AG20443 (cell line): Measurements from ENCODE around the gene RPL29.

Source experiments
- DNase-seq: peaks from one replicate; pipeline ENCODE4 v3.0.0; 2012; ENCODE audit warnings: low spot score, mixed read lengths

RPL29 gene

DNA sequence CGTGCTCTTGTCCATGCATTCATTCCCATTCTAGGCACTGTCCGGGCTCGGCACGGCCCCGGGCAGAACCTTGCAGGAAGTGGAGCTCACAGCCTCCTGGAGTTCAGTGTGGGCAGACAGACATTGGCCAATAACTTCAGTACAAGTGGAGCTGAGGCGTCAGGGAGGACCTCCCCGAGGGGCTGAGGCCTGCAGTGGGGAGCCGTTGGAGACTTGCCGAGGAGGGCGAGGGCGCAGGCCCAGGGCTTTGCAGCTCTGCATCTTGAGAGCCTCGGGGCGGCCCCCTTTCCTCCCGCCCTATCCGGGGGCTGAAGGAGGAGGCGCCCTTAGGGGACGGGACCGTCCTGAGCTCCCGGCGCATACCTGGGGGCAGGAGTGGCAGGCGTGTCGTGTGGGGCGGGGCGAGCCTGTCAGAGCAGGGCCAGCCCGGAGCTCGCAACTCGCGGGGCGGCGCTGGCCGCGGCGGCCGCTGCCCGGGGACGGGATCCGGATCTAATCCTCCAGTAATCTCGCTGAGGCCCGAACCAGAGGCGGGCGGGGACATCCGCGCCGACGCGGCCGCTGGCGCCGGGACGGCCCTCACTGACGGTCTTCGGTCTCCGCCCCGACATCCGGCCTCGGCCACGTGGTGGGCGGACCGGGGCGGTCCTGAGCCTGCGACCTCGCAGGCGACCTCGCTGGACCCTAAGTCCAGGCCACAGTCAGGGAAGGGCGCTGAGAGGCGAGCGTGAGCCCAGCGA, 12.7 kb downstream of the RPL29 start, which contains the start of gene ACY1:
ACY1 (plus strand) TSS at position 698 of the 740 bp plus-strand sequence. CDS start 530 bp downstream, outside the sequence.
- DNase-seq, result peak; percentile 98

- no peak for DNase-seq
Measured at GRCh38 chr3:51982352-51982837, 13.3 kb downstream of the RPL29 start.

DNA sequence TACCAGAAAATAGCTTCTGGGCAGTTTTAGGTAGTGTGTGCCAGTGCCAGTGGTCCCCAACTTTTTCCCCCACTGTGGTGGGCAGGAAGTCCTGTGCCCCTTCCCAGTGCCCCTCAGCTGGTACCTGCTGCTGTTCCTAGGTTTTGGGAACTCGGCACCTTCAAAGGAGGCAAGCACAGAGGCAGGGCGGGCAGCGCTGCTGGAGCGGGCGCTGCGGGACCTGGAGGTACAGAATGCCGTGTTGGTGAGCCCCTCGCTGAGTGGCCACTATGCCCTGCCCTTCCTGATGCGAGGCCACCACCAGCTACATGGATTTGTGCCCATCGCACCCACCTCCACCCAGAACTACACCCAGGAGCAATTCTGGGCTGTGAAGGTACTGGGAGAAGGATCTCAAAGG, 15.4 kb downstream of the RPL29 start:
- DNase-seq, result no peak

GRCh38 chr3:51978143-51978502, 17.6 kb downstream of the RPL29 start:
- DNase-seq, result no peak

DNA sequence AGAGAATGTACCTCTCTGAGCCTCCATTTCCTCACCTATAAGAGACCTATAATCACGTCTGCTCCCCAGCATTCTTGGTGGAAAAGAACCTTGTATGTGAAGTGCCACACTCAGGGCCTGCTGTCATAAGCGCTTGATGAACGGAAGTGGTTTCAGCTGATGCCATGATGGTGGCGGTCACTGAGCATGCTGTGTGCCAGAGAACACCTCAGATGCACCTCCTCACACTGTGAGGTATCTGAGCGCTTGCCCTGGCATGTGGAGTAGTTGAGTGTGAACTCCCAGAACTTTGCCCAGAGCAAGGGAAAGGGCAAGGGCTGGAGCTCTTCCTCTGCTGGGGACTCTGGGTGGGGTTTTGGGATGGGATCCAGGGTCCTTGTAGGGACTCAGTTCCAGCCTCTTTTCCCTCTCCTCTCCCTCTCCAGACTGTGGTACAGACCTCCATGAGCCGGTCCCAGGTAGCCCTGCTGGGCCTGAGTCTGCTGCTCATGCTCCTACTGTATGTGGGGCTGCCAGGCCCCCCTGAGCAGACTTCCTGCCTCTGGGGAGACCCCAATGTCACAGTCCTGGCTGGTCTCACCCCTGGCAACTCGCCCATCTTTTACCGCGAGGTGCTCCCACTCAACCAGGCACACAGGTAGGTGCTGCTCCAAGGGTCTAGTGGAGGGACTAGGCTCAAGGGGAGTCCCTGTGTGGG, 18.1 kb downstream of the RPL29 start:
- no peak for DNase-seq

DNA sequence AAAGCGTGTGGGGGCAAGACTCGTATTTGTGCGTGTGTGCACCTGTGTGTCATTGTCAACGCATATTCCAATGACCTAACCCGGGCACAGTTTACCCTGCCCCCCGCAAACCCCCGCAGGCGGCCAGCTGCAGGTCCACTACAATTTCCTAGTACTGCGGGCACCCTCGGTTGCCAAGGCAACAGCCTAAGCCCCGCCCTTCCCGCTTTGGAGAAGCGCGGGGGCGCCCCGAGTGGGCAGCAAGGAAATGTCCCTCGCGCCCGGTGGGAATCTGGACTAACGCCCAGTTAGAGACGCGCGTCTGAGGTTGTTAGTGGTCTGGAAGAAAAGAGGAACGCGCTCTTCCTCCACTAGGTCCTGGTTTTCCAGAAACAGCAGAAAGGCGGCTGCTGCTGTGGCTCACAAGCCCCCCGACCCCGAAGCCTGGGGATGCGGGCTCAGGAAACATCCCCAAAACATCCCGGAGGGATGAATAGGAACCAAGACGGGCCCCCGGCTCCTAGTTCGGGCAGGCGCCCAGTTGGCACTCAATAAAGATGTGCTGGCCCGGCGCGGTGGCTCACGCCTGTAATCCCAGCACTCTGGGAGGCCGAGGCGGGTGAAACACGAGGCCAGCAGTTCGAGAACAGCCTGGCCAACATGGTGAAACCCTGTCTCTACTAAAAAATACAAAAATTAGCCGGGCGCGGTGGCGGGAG, 19.7 kb downstream of the RPL29 start:
- peak; percentile 76 for DNase-seq

- peak; percentile 96 for DNase-seq
Measured at GRCh38 chr3:51974963-51975851, 20.5 kb downstream of the RPL29 start, which contains the start of gene ABHD14A. TSS of gene ABHD14A (plus strand) at chr3:51975064. CDS start at chr3:51975136, 72 bp downstream.

DNA sequence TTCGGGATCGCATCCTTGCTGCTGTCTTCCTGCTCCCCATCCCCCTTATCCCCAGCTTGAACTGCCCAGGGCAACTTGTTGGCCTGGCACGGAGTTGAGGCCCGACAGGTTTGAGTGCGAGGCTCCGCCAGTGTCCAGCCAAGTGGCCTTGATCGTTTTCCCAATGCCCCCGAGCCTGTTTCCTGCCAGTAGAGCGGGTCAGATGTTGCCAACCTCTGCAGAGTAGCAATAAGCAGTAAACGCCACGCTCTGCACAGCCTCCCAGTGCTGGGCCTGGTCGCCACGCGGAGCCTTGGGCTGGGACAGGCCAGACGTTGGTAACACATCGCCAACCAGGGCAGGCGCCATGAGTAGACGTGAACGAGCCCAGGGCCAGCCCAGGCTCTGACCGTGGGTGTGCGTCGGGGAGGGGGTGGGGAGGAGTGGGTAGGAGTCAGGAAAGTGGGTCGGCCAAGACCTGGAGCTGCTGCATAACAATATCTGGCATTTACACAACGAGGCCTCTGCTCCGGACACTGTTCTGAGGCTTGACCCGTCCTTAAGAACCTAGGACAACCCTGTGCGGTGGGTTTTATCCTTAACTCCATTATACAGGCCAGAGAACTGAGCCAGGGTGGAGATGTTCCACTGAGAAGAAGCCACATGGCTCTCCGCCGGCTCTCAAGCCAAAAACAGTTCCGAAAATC, 21.3 kb downstream of the RPL29 start:
- no peak for DNase-seq

GRCh38 chr3:51971350-51971749, 24.3 kb downstream of the RPL29 start:
- no peak for DNase-seq

DNA sequence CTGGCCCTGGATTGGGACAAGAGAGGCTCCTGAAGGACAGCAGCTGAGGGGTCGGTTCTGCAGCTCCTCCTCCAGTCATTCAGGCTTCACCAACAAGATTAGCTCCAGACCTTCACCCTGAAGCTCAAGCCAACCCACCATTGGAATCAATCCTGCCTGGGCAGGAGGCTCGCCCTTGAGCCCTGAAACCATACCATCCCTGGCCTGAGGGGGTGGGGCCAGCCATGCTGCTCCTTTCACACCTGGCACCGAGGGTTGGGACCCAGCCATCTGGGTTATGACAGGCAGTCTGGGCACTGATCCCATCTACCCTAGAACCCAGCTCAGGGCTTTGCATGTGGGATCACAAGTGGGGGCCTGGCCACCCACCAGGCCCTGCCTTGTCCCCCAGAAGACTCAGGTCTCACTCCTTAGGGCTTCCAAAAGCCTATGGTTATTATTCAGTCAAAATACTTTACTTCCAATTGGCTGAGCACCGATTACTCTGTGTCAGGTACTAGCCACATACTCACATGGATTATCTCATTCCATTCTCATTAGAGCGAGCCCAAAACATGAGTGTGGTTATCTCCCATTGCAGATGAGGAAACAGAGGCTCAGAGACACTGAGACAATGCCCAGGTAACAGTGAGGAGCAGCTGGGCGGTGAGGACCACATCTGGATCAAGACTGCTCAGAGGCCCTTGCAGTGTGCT, 24.9 kb downstream of the RPL29 start:
- DNase-seq, result no peak

DNA sequence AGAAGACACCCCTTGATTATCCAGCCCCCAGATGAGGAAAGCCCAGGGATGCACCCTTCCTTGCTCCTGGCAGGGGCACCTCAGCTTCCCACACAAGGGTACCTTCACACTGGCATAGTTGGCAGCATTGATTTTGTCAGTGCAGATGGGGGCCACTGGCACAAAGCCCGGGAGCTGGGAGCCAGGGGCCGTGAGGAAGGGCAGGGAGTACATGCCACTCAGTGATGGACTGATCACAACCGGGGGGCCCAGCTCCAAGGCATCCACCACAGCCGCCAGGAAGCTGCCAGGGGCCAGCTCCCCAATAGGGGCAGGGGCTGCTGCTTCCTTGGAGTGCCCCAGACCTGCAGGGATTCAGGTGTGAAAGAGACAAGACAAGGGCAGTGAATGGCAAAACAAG, 25.9 kb downstream of the RPL29 start:
- no peak for DNase-seq

- DNase-seq, result no peak
Measured at GRCh38 chr3:51968883-51969678, 26.6 kb downstream of the RPL29 start.

DNA sequence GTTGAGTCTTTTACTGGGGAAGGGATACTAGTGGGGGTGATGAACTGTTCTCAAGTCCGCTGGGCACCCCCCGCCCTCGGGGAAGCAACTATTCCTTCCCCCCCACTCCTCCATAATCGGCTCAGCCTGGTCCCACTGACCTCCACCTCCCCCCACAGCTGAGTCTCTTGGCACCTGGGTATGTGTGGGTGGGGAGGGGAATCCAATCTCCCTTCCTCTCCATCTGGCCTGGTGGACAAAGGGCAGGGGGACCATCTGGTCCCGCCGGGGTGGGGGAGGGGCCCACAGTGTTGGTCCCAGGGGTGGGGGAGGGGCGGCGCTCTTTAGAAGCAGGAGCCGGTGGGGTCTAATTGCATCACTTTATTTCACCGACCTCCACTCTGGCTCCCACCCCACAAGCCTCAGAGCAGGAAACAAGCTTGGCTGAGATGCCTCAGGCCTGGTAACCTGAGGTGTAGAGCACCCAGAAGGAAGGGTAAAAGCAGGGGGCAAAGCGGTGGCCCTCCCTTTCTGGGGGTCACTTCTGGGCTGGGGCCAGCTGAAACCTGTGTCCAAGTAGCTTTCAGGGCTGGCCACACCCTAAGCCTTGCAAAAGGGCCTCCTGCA, 27.4 kb downstream of the RPL29 start:
- DNase-seq, result no peak

DNA sequence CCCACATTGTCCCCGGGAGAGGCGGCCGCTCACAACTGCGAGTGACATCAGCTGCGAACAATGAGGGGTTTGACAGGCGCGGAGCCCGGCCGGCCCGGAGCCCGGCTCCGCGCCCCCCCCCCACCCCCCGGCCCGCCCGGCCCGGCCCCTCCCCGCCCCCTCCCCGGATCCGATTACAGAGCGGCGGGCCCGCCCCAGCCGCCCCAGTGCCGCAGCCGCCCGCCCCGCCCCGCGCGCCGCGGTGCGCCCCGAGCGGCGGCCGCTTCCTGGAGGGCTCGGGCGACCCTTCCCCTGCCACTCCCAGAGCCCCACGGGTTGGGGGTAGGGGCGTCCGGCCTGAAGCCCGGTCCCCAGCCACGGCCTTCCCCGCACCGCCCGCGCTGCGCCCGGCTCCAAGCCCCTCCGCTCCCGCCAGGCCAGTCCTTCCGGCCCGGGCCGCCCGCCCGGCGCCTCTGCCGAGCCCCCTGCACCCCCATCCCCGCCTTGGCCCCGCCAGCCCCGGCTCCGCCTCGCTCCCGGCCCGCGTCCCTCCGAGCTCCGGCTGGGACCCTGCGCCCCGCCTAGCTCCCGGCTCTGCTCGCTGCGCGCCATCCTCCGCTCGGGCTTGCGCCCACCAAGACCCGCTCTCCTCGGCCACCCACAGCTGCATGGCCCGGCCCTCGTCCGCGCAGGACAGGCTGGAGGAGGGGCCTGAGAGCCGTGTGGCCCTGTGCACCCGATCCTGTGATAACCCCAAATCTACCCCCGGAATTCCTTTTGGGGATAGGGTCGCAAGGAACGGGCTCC, 28.1 kb downstream of the RPL29 start, which contains the start of gene PCBP4:
PCBP4 (minus strand) TSS at position 71 of the 786 bp plus-strand sequence. CDS start 6,214 bp downstream, outside the sequence.
- DNase-seq, result peak; percentile 90

GRCh38 chr3:51966922-51967383, 28.7 kb downstream of the RPL29 start:
- DNase-seq, result no peak

GRCh38 chr3:51966486-51966885, 29.2 kb downstream of the RPL29 start:
- no peak for DNase-seq

DNA sequence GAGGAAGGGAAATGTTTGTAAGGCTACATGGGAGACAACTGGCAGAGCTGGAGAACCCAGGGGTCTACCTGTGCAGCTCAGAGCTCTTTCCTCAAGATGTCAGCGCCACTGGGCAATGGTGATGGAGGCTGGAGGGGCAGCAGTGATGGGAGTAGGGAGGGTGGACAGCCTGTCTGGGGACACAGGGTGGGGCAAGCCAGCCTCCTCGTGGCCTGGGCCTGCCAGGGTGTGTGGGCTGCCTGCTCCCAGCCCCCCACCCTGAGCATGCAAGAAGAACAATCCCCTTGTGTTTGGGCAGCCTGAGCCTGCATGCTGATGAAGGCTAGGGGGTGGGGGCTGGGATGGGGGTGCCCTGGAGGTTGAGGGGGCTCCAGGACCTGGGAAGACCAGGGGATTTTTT, 29.7 kb downstream of the RPL29 start:
- DNase-seq, result no peak

- no peak for DNase-seq
Measured at GRCh38 chr3:51964521-51964920, 31.2 kb downstream of the RPL29 start.
